AG09309 (cell line): ENCODE measurements around the gene C1orf141.

Experiments used
- DNase-seq: peaks from one replicate; pipeline ENCODE4 v3.0.0-alpha.2; 2010; ENCODE audit warnings: low read depth
- H3K4me3 ChIP-seq: 2 replicates; pipeline ENCODE4 v1.5.1; 2011; ENCODE audit warnings: mild to moderate bottlenecking, low read depth, low read length, moderate library complexity; ENCODE audit not compliant: control insufficient read depth
- TF ChIP-seq, protein P1 (sequence below): IDR thresholded peaks from 2 replicates; pipeline ENCODE4 v1.5.1; 2011; ENCODE audit warnings: mild to moderate bottlenecking, low read depth, low read length, inconsistent platforms; ENCODE audit not compliant: insufficient read depth, control insufficient read depth; ENCODE audit errors: missing control alignments

The C1orf141 gene

GRCh38 chr1:67105508-67105907, 29.3 kb downstream of the C1orf141 start:
- no peak for DNase-seq
- H3K4me3 ChIP-seq: no peak overlapping the region
- TF ChIP-seq, protein P1, sequence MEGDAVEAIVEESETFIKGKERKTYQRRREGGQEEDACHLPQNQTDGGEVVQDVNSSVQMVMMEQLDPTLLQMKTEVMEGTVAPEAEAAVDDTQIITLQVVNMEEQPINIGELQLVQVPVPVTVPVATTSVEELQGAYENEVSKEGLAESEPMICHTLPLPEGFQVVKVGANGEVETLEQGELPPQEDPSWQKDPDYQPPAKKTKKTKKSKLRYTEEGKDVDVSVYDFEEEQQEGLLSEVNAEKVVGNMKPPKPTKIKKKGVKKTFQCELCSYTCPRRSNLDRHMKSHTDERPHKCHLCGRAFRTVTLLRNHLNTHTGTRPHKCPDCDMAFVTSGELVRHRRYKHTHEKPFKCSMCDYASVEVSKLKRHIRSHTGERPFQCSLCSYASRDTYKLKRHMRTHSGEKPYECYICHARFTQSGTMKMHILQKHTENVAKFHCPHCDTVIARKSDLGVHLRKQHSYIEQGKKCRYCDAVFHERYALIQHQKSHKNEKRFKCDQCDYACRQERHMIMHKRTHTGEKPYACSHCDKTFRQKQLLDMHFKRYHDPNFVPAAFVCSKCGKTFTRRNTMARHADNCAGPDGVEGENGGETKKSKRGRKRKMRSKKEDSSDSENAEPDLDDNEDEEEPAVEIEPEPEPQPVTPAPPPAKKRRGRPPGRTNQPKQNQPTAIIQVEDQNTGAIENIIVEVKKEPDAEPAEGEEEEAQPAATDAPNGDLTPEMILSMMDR: no peak

DNA sequence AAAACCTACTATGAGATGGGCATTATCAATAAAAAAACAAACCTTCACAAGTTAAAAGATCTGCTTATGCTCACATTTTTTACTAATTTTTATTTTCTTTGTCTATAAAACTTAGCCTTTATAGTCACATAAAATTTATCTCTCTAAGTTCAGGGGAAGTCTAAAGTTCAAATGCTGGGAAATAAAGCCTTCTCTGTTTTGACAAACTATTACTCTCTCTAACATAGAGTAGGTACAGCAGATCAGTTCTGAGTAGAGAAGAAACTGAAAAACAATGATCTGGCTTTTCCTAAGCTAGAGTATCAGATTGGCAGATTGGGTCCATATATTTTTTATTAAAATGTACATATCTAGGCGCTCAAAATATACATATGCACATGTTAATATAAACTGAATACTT, 31.2 kb downstream of the C1orf141 start:
- DNase-seq: no peak
- TF ChIP-seq, protein P1: no peak
- no peak overlapping the region for H3K4me3 ChIP-seq

- DNase-seq: no peak
- TF ChIP-seq, protein P1: no peak
- no peak overlapping the region for H3K4me3 ChIP-seq
Measured at GRCh38 chr1:67100833-67101232, 33.9 kb downstream of the C1orf141 start.

DNA sequence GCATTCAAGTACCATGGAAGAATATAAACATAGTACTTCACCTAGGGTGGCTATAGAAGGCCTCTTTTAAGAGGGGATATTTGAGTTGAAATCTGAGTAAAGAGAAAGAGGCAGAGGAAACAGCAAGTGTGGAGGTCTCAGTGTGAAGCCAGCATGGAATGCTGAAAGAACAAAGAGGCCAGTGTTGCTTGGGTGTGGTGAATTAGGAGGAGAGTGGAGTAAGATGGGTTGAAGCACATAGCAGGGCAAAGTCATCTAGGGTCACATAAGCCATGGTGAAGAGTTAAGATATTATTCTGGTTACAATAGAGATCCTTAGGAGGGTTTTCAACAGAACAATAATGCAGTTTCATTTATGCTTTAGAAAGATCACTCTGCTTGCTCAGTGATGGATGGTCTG, 37.5 kb downstream of the C1orf141 start:
- H3K4me3 ChIP-seq: no peak overlapping the region
- DNase-seq: no peak
- TF ChIP-seq, protein P1: no peak

DNA sequence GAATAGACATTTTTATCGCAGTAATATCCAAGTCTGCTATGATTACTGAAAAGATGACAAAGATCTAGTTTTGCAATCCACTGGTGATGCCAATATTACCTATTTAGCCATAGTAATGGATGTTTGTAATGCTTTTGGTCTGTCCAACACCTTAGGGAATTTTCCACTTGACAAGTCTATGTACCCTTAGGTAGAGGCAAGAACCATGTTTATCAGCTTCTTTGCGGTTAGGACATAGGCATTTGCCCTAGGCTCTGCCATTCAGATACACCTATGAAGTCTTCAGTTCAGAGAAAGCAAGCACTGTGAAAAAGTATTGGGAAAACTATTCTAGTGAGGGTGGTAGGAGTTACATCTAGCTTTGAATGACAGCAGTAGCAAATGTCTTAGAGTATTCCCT, 40.6 kb downstream of the C1orf141 start:
- no peak for DNase-seq
- TF ChIP-seq, protein P1: no peak
- no peak overlapping the region for H3K4me3 ChIP-seq

GRCh38 chr1:67089685-67090208, 45.0 kb downstream of the C1orf141 start:
- no peak overlapping the region for H3K4me3 ChIP-seq
- TF ChIP-seq, protein P1: no peak
- no peak for DNase-seq

GRCh38 chr1:67088440-67088839, 46.3 kb downstream of the C1orf141 start:
- no peak for DNase-seq
- H3K4me3 ChIP-seq: no peak overlapping the region

More at GRCh38 chr1:67088440-67088839, 46.3 kb downstream of the C1orf141 start:
- TF ChIP-seq, protein P1: no peak
